T1000 (cell line): ENCODE results near the gene PXMP4.

Source experiments
- DNase-seq: peaks from one replicate; lab custom pipeline; 2025; ENCODE audit warnings: mixed read lengths; lab: John Stamatoyannopoulos, UW

The PXMP4 gene

GRCh38 chr20:33681728-33682353 is 38.3 kb downstream of the PXMP4 start:
- no peak for DNase-seq

- no peak for DNase-seq
Measured at GRCh38 chr20:33681288-33681687, 38.8 kb downstream of the PXMP4 start.

GRCh38 chr20:33680686-33681085 is 39.4 kb downstream of the PXMP4 start:
- DNase-seq: no peak

GRCh38 chr20:33679758-33680485 is 40.2 kb downstream of the PXMP4 start:
- no peak for DNase-seq

GRCh38 chr20:33677991-33678702 is 42.0 kb downstream of the PXMP4 start:
- no peak for DNase-seq

- DNase-seq: no peak
Measured at GRCh38 chr20:33676652-33677645, 43.2 kb downstream of the PXMP4 start.

GRCh38 chr20:33676121-33676520 is 44.0 kb downstream of the PXMP4 start:
- no peak for DNase-seq

- DNase-seq: no peak
Measured at GRCh38 chr20:33675136-33675959, 44.8 kb downstream of the PXMP4 start.

GRCh38 chr20:33674294-33675135 is 45.6 kb downstream of the PXMP4 start, which contains the start of gene NECAB3:
Gene NECAB3 (minus strand): TSS chr20:33674428. CDS start chr20:33674352, 76 bp downstream.
- peak; percentile 68 for DNase-seq

- no peak for DNase-seq
Measured at GRCh38 chr20:33673410-33674293, 46.5 kb downstream of the PXMP4 start.

- no peak for DNase-seq
Measured at GRCh38 chr20:33673114-33673409, 47.0 kb downstream of the PXMP4 start.

- no peak for DNase-seq
Measured at GRCh38 chr20:33672426-33673113, 47.5 kb downstream of the PXMP4 start.

- DNase-seq: no peak
Measured at GRCh38 chr20:33671573-33672288, 48.4 kb downstream of the PXMP4 start.

GRCh38 chr20:33670715-33671499 is 49.2 kb downstream of the PXMP4 start:
- no peak for DNase-seq

GRCh38 chr20:33669873-33670640 is 50.1 kb downstream of the PXMP4 start:
- no peak for DNase-seq

GRCh38 chr20:33669224-33669623 is 50.9 kb downstream of the PXMP4 start:
- no peak for DNase-seq
